ENCODE data around the gene NTSR1.
A peak's percentile ranks its signal among the peaks of the same experiment; 100 is the strongest.
"Not testable (repeated sequence)": the region's sequence is repeated elsewhere in the genome, so short reads cannot be mapped to it uniquely, and the experiment has no call there.

Gene NTSR1

GRCh38 chr20:62675156-62675876 is 33.3 kb upstream of the NTSR1 start:
- no peak for DNase-seq

GRCh38 chr20:62675877-62676260 is 32.8 kb upstream of the NTSR1 start:
- DNase-seq, result no peak

GRCh38 chr20:62676976-62677375 is 31.7 kb upstream of the NTSR1 start:
- DNase-seq, result no peak

GRCh38 chr20:62677678-62678077 is 31.0 kb upstream of the NTSR1 start:
- DNase-seq, result no peak

GRCh38 chr20:62678553-62678952 is 30.1 kb upstream of the NTSR1 start:
- DNase-seq, result no peak

- no peak for DNase-seq
These were observed 28.6 kb upstream of the NTSR1 start for GRCh38 chr20:62679978-62680589.

- DNase-seq, result no peak
These were observed 25.6 kb upstream of the NTSR1 start for GRCh38 chr20:62682912-62683517.

GRCh38 chr20:62683660-62684322 is 24.8 kb upstream of the NTSR1 start:
- not testable (repeated sequence) for DNase-seq

- DNase-seq, result no peak
These were observed 23.7 kb upstream of the NTSR1 start for GRCh38 chr20:62684981-62685380.

GRCh38 chr20:62685781-62686555 is 22.7 kb upstream of the NTSR1 start:
- DNase-seq, result no peak

- no peak for DNase-seq
These were observed 21.5 kb upstream of the NTSR1 start for GRCh38 chr20:62686869-62687830.

- no peak for DNase-seq
These were observed 20.6 kb upstream of the NTSR1 start for GRCh38 chr20:62688083-62688482.

GRCh38 chr20:62688855-62689460 is 19.7 kb upstream of the NTSR1 start:
- DNase-seq, result peak; percentile 18

GRCh38 chr20:62689861-62690260 is 18.8 kb upstream of the NTSR1 start:
- DNase-seq, result no peak

GRCh38 chr20:62690261-62690820 is 18.3 kb upstream of the NTSR1 start:
- no peak for DNase-seq

GRCh38 chr20:62691487-62691886 is 17.1 kb upstream of the NTSR1 start:
- no peak for DNase-seq

- DNase-seq, result no peak
These were observed 16.5 kb upstream of the NTSR1 start for GRCh38 chr20:62692176-62692575.

GRCh38 chr20:62692801-62693523 is 15.7 kb upstream of the NTSR1 start:
- no peak for DNase-seq

- DNase-seq, result no peak
These were observed 15.1 kb upstream of the NTSR1 start for GRCh38 chr20:62693524-62693922.

- no peak for DNase-seq
These were observed 14.5 kb upstream of the NTSR1 start for GRCh38 chr20:62694106-62694505.

Data from fibroblast of skin of scalp (primary cell).